GM10266 (cell line): ENCODE results near the gene DYNC1I1.

Experiments used
- DNase-seq: peaks from one replicate; pipeline ENCODE4 v3.0.0; 2012; ENCODE audit errors: extremely low spot score
- CTCF ChIP-seq: IDR thresholded peaks from 2 replicates; pipeline ENCODE4 v1.5.1; 2012; ENCODE audit warnings: mild to moderate bottlenecking, low read depth; ENCODE audit not compliant: control insufficient read depth, insufficient read depth; ENCODE audit errors: missing control alignments

DYNC1I1 gene

GRCh38 chr7:95993380-95993779 lies 221.0 kb downstream of the DYNC1I1 start:
- DNase-seq = no peak
- no peak for TF ChIP-seq CTCF

GRCh38 chr7:95996174-95996573 lies 223.8 kb downstream of the DYNC1I1 start:
- no peak for DNase-seq
- no peak for TF ChIP-seq CTCF

GRCh38 chr7:95996886-95997285 lies 224.5 kb downstream of the DYNC1I1 start:
- no peak for TF ChIP-seq CTCF
- no peak for DNase-seq

GRCh38 chr7:95997632-95998031 lies 225.3 kb downstream of the DYNC1I1 start:
- no peak for TF ChIP-seq CTCF
- DNase-seq = no peak

GRCh38 chr7:95999481-95999880 lies 227.1 kb downstream of the DYNC1I1 start:
- DNase-seq = no peak
- no peak for TF ChIP-seq CTCF

GRCh38 chr7:96004578-96004977 lies 232.2 kb downstream of the DYNC1I1 start:
- TF ChIP-seq CTCF = no peak
- DNase-seq = no peak

GRCh38 chr7:96005271-96005670 lies 232.9 kb downstream of the DYNC1I1 start:
- no peak for TF ChIP-seq CTCF
- no peak for DNase-seq
